ENCODE data around the gene ANGPTL7. TPM values are rescaled to one million over a fixed set of nuclear protein-coding genes. Genes with fewer than 3 reads are reported as not detected.
A peak's percentile ranks its signal among the peaks of the same experiment; 100 is the strongest.

ANGPTL7 gene
- total RNA-seq, 1 donor from 2014 or later, result not detected

GRCh38 chr1:11188381-11188780 is 774 bp upstream of the ANGPTL7 start:
- no peaks in the 10 kb centered on the region for H3K27me3 ChIP-seq (ENCODE audit: control insufficient read depth, insufficient read depth, low read length)
- no peak overlapping the region for H3K4me3 ChIP-seq (ENCODE audit: low read depth, low read length)
- TF ChIP-seq CTCF (IDR thresholded peaks at IDR 0.05; ENCODE audit: insufficient read depth, low read length, severe bottlenecking), result no peak
- FAIRE-seq (no peak), DNase-seq (ENCODE audit: low read depth) (no peak)
- H3K36me3 ChIP-seq (ENCODE audit: control insufficient read depth, insufficient read depth, low read length), result peaks cover 10% of the 10 kb centered on the region

- no peak for FAIRE-seq
- no peak for TF ChIP-seq CTCF (IDR thresholded peaks at IDR 0.05; ENCODE audit: insufficient read depth, low read length, severe bottlenecking)
- no peak overlapping the region for H3K4me3 ChIP-seq (ENCODE audit: low read depth, low read length)
- no peaks in the 10 kb centered on the region for H3K27me3 ChIP-seq (ENCODE audit: control insufficient read depth, insufficient read depth, low read length)
- DNase-seq (ENCODE audit: low read depth), result no peak
- H3K36me3 ChIP-seq (ENCODE audit: control insufficient read depth, insufficient read depth, low read length), result peaks cover 14% of the 10 kb centered on the region
These were observed 4.2 kb downstream of the ANGPTL7 start for GRCh38 chr1:11193376-11193775.

GRCh38 chr1:11194407-11195176 is 5.4 kb downstream of the ANGPTL7 start:
- Histone ChIP-seq H3K4me3 (ENCODE audit: low read depth, low read length) (no peak overlapping the region), H3K27me3 (ENCODE audit: control insufficient read depth, insufficient read depth, low read length) (no peaks in the 10 kb centered on the region), H3K36me3 (ENCODE audit: control insufficient read depth, insufficient read depth, low read length) (peaks cover 20% of the 10 kb centered on the region)
- DNase-seq (ENCODE audit: low read depth) (no peak), FAIRE-seq (peak; percentile 7)
- no peak for TF ChIP-seq CTCF (IDR thresholded peaks at IDR 0.05; ENCODE audit: insufficient read depth, low read length, severe bottlenecking)

GRCh38 chr1:11196945-11197344 is 7.8 kb downstream of the ANGPTL7 start:
- FAIRE-seq, result no peak
- no peaks in the 10 kb centered on the region for H3K27me3 ChIP-seq (ENCODE audit: control insufficient read depth, insufficient read depth, low read length)
- no peak for TF ChIP-seq CTCF (IDR thresholded peaks at IDR 0.05; ENCODE audit: insufficient read depth, low read length, severe bottlenecking)
- no peak overlapping the region for H3K4me3 ChIP-seq (ENCODE audit: low read depth, low read length)
- H3K36me3 ChIP-seq (ENCODE audit: control insufficient read depth, insufficient read depth, low read length), result peaks cover 13% of the 10 kb centered on the region
- no peak for DNase-seq (ENCODE audit: low read depth)

GRCh38 chr1:11197359-11197758 is 8.2 kb downstream of the ANGPTL7 start:
- no peak for FAIRE-seq
- H3K27me3 ChIP-seq (ENCODE audit: control insufficient read depth, insufficient read depth, low read length), result no peaks in the 10 kb centered on the region
- TF ChIP-seq CTCF (IDR thresholded peaks at IDR 0.05; ENCODE audit: insufficient read depth, low read length, severe bottlenecking), result no peak
- DNase-seq (ENCODE audit: low read depth), result no peak
- H3K36me3 ChIP-seq (ENCODE audit: control insufficient read depth, insufficient read depth, low read length), result peaks cover 13% of the 10 kb centered on the region
- no peak overlapping the region for H3K4me3 ChIP-seq (ENCODE audit: low read depth, low read length)

GRCh38 chr1:11198257-11198656 is 9.1 kb downstream of the ANGPTL7 start:
- no peak for FAIRE-seq
- no peak for TF ChIP-seq CTCF (IDR thresholded peaks at IDR 0.05; ENCODE audit: insufficient read depth, low read length, severe bottlenecking)
- Histone ChIP-seq H3K36me3 (ENCODE audit: control insufficient read depth, insufficient read depth, low read length) (peaks cover 13% of the 10 kb centered on the region), H3K4me3 (ENCODE audit: low read depth, low read length) (no peak overlapping the region), H3K27me3 (ENCODE audit: control insufficient read depth, insufficient read depth, low read length) (no peaks in the 10 kb centered on the region)
- DNase-seq (ENCODE audit: low read depth), result no peak

Measured in bronchial epithelial cell (primary cell).